Natural killer cell treated with Interleukin-12 subunit alpha and Interleukin-12 subunit beta and Interleukin-15 and Interleukin-18, amount 100 ng/mL, for 72 hours (primary cell): ENCODE results near the gene IGFBP5. TPM values are rescaled to one million over a fixed set of nuclear protein-coding genes. Genes with fewer than 3 reads are reported as not detected.

ENCODE experiments used
- ATAC-seq, 2 donors: fragments of 150-1000 bp; cut with Tn5 transposase in 1 of 2; sonication (Bioruptor Pico), chemical (Tn5 transposase) in 1 of 2; 2 replicates each; pipeline ENCODE4 v1.10.0; 2021
- DNase-seq: peaks from one replicate; pipeline ENCODE4 v3.0.0; 2022; ENCODE audit warnings: low spot score
- H3K27ac Mint-ChIP-seq, 2 donors: 1 replicate in 1 of 2; 2 replicates in 1 of 2; pipeline ENCODE4 v1.8.0; 2022; ENCODE audit warnings: mixed read lengths in 2 of 2, mild to moderate bottlenecking in 1 of 2, moderate library complexity in 1 of 2
- H3K27me3 Mint-ChIP-seq, 2 donors: 1 replicate in 1 of 2; 2 replicates in 1 of 2; pipeline ENCODE4 v1.8.0; 2022; ENCODE audit warnings: mixed read lengths in 2 of 2
- H3K36me3 Mint-ChIP-seq: one replicate; pipeline ENCODE4 v1.8.0; 2022; ENCODE audit warnings: mixed read lengths
- H3K4me1 Mint-ChIP-seq, 2 donors: 1 replicate in 1 of 2; 2 replicates in 1 of 2; pipeline ENCODE4 v1.8.0; 2022; ENCODE audit warnings: low read depth in 2 of 2, mixed read lengths in 2 of 2, mild to moderate bottlenecking in 1 of 2
- H3K4me3 Mint-ChIP-seq: one replicate; pipeline ENCODE4 v1.8.0; 2022; ENCODE audit warnings: mixed read lengths
- H3K9me3 Mint-ChIP-seq: 2 replicates; pipeline ENCODE4 v1.8.0; 2022; ENCODE audit warnings: mixed read lengths
- total RNA-seq, 2 donors: library from RNA; stranded (reverse); gene quantifications; one replicate each; pipeline ENCODE4 v1.2.3, GENCODE V29; 2022

IGFBP5 gene
- total RNA-seq, 2 donors from 2014 or later = 0.08 TPM; not detected in 1

DNA sequence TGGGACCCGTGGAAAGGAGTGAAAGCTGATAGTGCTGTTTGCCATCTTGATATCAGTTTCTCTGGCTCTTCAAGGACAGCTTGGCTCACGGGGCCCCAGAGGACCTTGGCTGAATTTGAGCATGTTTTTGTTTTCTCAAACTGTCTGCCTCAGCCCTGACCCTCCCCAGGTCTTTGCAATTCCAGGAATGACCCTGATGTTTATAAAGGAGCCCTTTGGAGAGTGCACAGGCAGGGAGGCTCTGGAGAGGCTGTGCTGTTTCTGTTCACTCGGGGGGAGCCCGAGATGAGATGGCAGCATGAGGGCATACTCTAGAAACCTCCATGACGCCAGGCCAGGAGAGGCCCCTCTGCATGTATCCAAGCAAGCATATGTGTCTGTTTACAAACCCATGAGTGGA is 45.8 kb downstream of the IGFBP5 start:
- H3K4me1 Mint-ChIP-seq = peaks cover 0 to 4% of the 10 kb centered on the region in 2 donors
- no peak overlapping the region for H3K27ac Mint-ChIP-seq
- peaks cover 3 to 7% of the 10 kb centered on the region in 2 donors for H3K27me3 Mint-ChIP-seq
- peak in 1 of 2 donors; percentile 17 for ATAC-seq
- no peak overlapping the region for H3K4me3 Mint-ChIP-seq
- no peaks in the 10 kb centered on the region for H3K9me3 Mint-ChIP-seq
- H3K36me3 Mint-ChIP-seq = no peaks in the 10 kb centered on the region
- DNase-seq = no peak

DNA sequence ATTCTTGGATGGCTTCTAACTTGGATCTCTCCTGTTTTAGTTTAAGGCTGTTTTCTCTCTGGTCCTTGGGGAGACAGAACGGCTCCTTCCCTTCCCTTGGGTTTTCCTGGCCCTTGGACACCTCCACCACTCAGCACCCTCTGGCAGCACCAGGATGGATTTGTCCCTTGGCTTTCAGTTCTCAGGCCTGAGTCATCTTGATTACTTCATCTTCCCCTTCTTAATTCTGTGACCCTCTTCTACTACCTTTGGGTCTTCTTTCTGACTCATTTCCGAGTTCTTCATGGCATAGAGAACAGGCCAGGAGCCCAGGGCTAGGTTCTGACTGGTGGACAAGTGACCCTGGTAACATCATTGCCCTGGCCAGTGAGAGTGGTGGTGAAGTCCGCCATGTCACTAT is 47.2 kb downstream of the IGFBP5 start:
- no peak for DNase-seq
- H3K4me1 Mint-ChIP-seq = no peaks in the 10 kb centered on the region
- no peak for ATAC-seq
- no peaks in the 10 kb centered on the region for H3K9me3 Mint-ChIP-seq
- no peak overlapping the region for H3K27ac Mint-ChIP-seq
- H3K4me3 Mint-ChIP-seq = no peak overlapping the region
- H3K36me3 Mint-ChIP-seq = no peaks in the 10 kb centered on the region
- peaks cover 3 to 7% of the 10 kb centered on the region in 2 donors for H3K27me3 Mint-ChIP-seq

DNA sequence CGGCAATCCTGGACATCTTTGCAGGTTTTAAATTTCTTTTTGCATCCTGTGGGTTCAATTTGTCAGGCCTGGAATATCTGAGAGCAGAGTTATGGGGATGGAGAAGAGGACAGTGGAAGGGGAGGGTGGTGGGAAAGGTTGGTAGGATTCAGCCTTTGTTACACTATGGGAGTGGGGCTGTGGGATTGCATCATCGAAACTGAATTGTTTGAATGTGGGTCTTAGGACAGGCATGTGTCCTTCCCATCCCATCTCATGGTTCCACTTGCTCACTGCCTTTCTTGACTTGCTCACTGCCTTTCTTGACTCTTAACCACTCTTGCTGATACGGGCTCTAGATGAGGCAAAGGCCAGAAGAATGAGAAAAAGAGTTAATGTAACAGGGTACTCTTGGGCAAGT is 49.2 kb downstream of the IGFBP5 start:
- DNase-seq (no peak), ATAC-seq (no peak)
- Mint-ChIP-seq H3K9me3 (no peaks in the 10 kb centered on the region), H3K4me1 (no peaks in the 10 kb centered on the region), H3K27me3 (peaks cover 1 to 3% of the 10 kb centered on the region in 2 donors), H3K27ac (no peak overlapping the region), H3K4me3 (no peak overlapping the region), H3K36me3 (no peaks in the 10 kb centered on the region)

DNA sequence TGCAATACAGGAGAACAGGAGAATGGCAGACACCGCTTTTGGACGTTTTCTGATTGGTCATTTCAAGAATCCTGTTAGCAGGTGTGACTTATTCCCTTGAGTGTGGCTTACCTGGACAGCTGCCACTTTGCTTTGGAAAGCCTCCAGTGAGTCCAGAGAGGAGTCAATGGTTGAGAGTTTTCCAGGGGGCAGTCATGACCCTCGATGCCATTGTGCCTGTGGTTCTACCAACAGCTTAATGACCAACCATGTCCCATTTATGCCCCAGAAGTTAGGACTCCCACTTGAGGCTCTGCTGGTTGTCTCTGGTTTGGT is 49.8 kb downstream of the IGFBP5 start:
- ATAC-seq (no peak), DNase-seq (no peak)
- Mint-ChIP-seq H3K4me3 (no peak overlapping the region), H3K27me3 (peaks cover 0 to 3% of the 10 kb centered on the region in 2 donors), H3K4me1 (no peaks in the 10 kb centered on the region), H3K27ac (no peak overlapping the region), H3K36me3 (no peaks in the 10 kb centered on the region), H3K9me3 (no peaks in the 10 kb centered on the region)

DNA sequence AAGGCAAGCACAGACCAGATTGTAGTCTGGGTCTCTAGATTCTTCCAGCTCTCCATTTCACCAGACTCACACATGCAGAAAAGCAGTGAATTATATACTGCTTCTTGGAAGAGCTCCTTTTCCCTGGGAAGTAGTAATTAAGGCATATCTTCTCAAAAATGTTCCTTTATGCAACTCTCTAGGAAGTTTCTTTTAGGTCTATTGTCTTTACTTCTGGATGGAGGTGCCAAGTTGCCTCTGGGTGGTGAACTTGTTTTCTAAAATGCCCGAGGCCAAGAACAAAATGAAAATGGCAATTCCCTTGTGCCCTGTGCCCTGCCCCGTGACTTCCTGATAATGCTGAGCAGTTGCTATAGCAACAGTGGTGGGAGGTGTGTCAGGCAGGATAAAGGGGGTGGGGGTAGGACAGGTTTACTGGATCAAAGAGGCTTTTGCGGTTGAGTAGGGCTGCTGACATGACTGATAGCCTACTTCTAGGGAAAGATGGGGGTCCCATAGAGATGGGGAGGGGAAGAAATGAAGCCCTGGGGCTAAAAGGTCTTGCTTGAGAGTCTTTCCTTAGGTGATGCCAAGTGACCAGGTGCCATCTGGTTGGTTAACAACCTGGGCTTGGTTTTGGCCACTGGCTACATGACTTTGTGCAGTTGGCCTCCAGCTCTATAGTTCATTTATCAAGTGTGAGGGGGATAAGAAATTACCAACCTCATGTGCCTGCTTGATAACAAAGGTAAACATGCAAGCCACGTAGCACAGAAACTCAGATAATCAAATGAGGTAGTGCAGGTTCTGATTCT is 50.3 kb downstream of the IGFBP5 start:
- no peaks in the 10 kb centered on the region for H3K9me3 Mint-ChIP-seq
- no peak for ATAC-seq
- DNase-seq = no peak
- H3K36me3 Mint-ChIP-seq = no peaks in the 10 kb centered on the region
- H3K27ac Mint-ChIP-seq = no peak overlapping the region
- no peak overlapping the region for H3K4me3 Mint-ChIP-seq
- H3K27me3 Mint-ChIP-seq = peaks cover 0 to 5% of the 10 kb centered on the region in 2 donors
- H3K4me1 Mint-ChIP-seq = no peaks in the 10 kb centered on the region

DNA sequence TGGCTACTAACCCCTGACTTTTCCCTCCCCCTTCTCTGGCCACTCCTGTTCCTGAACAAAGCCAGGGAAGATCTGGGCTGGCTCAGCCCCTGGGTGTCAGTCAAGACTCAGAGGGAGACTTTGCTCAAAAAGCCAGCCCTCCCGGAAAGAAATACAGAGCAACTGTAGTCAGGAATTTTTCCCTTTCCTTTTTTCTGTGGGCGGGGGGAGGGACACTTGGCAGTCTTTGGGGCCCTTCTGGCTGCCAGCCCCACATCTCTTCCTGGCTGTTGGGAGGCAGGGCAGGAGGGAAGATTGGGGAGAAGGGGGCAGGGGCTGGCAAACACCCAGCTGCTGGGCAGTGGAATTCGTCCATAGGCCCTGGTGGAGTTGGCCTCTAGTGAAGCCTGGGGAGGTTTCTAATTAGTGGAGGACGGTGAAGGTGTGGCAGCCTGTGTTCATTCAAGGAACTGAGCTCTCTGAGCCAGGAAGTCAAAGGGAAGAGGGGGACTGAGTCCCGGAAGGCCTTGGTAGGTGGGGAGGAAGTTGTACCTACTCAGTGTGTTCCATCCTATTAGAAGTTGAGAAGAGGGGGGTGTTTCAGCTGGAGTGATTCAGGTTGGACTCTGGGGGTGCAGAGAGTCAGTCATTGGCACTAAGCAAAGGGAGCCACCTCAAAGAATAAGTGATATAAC is 51.2 kb downstream of the IGFBP5 start:
- Mint-ChIP-seq H3K36me3 (no peaks in the 10 kb centered on the region), H3K9me3 (no peaks in the 10 kb centered on the region), H3K27me3 (peaks cover 0 to 8% of the 10 kb centered on the region in 2 donors), H3K27ac (no peak overlapping the region), H3K4me3 (no peak overlapping the region), H3K4me1 (no peaks in the 10 kb centered on the region)
- DNase-seq (no peak), ATAC-seq (no peak)

DNA sequence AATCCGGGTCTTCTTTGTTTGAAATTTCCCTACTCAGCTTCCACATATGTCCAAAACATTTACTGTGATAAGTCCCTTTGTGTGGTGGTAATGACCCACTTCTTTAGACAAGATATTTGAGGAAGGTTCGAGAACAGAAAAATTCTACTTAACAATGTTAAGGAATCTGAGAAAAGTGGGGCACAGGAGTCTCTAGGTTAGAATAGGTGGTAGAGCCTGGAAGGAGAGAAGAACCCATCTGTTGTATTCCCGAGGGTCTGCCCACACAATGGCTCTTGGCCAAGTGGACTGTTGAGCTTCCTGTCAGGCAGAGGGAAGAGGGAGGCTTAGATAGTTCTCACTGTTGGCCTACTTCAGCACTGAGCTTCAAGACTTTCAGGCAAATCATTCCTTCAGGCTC is 57.9 kb downstream of the IGFBP5 start:
- H3K27me3 Mint-ChIP-seq = peaks cover 39 to 45% of the 10 kb centered on the region in 2 donors
- H3K4me1 Mint-ChIP-seq = peaks cover 20 to 24% of the 10 kb centered on the region in 2 donors
- ATAC-seq (no peak), DNase-seq (no peak)
- no peak overlapping the region for H3K27ac Mint-ChIP-seq
- no peaks in the 10 kb centered on the region for H3K36me3 Mint-ChIP-seq
- H3K9me3 Mint-ChIP-seq = no peaks in the 10 kb centered on the region
- H3K4me3 Mint-ChIP-seq = no peak overlapping the region

DNA sequence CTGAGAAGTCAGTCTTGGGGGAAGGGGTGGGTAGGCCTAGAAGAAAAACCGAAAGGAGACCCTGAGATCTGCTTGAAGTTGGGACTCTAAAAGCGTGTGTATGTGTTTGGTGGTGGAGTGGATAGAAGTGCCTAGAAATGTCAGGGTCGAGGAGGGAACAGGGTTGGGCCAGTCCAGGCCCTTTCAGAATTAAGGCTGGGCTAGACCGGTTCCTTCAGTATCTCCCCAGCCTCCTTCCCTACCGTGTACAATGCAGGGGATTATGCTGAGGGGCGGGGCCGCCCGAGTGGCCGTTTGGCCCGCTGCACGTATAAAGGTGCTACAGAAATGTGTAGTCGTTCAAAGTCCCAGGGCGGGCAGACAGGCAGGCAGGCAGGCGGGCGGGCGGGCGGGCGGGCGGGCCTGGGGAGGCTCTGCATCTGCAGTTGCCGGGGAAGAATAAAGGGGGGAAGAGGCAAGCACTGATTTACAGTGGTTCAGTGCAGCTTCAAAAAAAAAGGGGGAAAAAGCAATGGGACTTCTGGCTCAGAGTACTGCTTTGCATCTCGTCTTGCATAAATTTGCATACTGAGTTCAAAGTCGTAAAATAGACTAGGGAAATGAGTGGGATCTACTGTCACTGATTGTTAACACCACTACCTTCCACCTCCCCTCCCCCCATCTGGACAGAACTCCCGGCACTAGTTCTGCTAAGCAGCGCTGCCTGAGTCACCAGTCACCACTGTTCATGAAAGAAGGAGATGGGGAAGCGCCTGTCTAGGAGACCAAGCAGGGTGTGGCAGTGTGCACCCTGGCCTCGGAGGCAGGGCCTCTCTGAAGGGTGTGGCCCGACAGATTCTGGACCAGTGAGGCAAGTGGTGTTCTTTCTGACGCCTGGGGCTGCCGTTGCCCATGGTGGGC is 58.5 kb downstream of the IGFBP5 start:
- Mint-ChIP-seq H3K27me3 (peaks cover 46 to 52% of the 10 kb centered on the region in 2 donors), H3K36me3 (no peaks in the 10 kb centered on the region), H3K27ac (no peak overlapping the region), H3K4me1 (peaks cover 20 to 24% of the 10 kb centered on the region in 2 donors), H3K4me3 (no peak overlapping the region), H3K9me3 (no peaks in the 10 kb centered on the region)
- ATAC-seq (no peak), DNase-seq (no peak)

DNA sequence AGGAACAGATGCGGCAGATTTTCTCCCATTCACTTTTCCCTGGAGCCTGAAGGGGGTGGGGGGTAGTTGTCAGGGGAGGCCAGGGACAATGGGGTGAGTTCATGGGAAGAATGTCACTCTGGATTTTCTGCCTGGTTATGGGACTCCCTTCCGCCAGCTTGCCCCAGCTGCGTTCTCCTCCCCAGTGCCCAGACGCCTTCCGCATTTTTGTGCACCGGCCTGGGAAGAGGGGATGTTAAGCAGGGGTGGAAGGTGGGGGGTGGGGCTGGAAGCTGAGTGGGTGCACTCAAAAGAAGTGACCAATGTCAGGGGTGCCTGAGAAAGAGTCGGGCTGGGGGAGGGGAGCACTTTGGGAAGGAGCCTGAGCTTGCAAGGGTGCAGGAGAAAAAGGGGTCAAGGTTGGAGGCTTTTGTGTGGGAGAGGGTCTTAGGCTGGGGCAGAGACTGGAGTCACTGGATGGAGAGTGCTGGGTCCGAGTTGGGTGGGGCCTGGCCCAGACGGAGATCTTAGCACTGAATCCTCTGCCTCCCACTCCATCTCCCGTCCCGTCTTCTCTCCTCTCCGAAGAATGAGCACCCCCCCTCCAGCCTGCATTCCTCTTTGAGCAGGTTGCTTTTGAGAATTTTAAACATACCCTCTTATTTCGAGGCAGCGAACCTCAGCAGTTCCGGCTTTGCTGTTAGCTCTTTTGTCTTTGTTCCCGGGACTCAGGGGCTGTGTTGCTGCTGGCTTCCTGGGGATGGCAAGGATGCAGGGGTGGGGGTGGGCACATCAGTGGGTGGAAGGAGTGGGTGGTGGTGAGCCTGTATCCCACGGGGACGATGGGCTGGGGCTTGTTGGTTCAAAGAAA is 59.4 kb downstream of the IGFBP5 start:
- H3K9me3 Mint-ChIP-seq = no peaks in the 10 kb centered on the region
- H3K27ac Mint-ChIP-seq = no peak overlapping the region
- ATAC-seq (no peak), DNase-seq (no peak)
- H3K36me3 Mint-ChIP-seq = no peaks in the 10 kb centered on the region
- H3K4me3 Mint-ChIP-seq = peak overlapping the region; percentile 50
- peaks cover 52 to 55% of the 10 kb centered on the region in 2 donors for H3K27me3 Mint-ChIP-seq
- peaks cover 20 to 24% of the 10 kb centered on the region in 2 donors for H3K4me1 Mint-ChIP-seq

DNA sequence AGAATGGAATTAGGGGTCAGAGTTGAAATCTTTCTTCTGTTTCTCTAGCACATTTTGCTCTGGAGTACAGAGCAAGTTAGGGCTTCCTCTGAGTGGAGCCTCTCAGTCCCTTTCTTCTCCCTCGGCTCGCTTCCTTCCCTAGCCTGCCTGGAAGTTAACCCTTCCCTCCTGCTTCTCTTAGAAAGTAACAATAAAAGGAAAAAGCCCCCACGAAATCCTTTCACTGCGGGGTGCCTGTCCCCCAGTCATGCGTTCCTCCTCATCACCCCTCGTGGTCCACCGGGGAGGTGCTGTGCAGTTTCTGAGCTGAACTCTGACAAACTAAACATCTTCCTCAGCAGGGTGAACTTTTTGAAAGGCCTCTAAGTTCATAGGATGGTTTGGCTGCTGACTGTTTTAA is 60.2 kb downstream of the IGFBP5 start:
- Mint-ChIP-seq H3K36me3 (no peaks in the 10 kb centered on the region), H3K4me3 (peak overlapping the region; percentile 50), H3K27me3 (peaks cover 52 to 58% of the 10 kb centered on the region in 2 donors), H3K4me1 (peaks cover 20 to 24% of the 10 kb centered on the region in 2 donors), H3K9me3 (no peaks in the 10 kb centered on the region), H3K27ac (no peak overlapping the region)
- DNase-seq (no peak), ATAC-seq (no peak)

DNA sequence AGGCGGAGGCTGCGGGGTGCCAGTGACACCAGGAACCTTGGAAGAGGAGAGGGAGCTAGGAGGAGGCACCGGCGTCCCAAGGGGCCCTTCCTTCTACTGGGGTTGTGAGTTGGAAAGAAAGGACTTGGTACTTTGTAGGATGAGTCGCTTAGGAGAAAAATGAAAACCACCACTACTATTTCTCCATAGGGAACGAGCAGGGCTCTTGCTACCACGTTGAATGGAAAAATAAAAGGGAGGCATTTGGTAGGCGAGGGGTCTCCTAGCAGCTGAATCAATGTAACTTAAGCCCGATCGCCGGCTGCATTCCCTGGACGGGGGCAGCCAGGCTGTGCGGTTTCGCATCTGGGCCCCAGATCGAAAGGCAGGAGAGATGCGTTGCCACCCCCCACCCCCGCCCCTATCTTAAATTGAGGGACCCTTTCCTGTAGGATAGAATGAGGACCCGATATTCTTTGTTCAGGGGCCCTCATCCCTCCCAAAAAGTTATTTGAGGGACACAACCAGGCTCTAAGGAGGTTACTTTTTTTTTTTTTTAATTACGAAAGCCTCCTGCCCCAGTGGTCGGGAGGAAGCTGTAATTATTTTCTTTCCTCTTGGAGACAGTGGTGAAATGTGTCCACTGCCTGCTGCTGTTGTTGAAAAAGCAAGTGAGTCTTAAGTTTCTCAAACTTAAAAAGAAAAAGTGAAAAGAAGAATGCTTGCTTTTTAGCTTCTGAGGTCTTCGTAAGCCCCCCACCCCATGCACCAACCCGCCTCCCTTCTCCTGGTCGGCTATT is 60.8 kb downstream of the IGFBP5 start:
- Mint-ChIP-seq H3K4me1 (peaks cover 20 to 24% of the 10 kb centered on the region in 2 donors), H3K27me3 (peaks cover 49 to 65% of the 10 kb centered on the region in 2 donors), H3K36me3 (no peaks in the 10 kb centered on the region), H3K4me3 (peak overlapping the region; percentile 68), H3K9me3 (no peaks in the 10 kb centered on the region), H3K27ac (no peak overlapping the region)
- DNase-seq (no peak), ATAC-seq (no peak)

DNA sequence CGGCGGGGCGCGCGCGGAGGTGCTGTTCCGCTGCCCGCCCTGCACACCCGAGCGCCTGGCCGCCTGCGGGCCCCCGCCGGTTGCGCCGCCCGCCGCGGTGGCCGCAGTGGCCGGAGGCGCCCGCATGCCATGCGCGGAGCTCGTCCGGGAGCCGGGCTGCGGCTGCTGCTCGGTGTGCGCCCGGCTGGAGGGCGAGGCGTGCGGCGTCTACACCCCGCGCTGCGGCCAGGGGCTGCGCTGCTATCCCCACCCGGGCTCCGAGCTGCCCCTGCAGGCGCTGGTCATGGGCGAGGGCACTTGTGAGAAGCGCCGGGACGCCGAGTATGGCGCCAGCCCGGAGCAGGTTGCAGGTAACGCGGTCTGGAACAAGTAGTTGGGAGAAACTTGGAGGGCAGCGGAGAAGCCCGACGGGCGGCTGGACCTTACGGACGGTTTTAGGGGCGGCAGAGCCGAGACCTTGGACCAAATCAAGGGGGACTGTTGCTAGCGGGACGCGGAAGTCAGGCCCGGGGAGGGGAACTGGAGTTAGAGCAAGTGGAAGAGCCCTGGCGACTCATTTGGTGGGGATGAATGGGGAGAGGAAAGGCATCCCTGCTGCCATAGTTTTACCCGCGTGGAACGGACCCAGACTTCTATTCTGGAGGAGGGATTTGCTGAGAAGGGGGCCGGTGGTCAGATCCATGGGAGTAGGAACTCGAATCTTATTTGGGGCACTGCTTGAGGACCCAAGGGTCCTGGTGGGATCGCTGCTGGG is 61.6 kb downstream of the IGFBP5 start:
- peak; percentile 45 to 63 for ATAC-seq
- no peak overlapping the region for H3K27ac Mint-ChIP-seq
- DNase-seq = no peak
- no peaks in the 10 kb centered on the region for H3K36me3 Mint-ChIP-seq
- peaks cover 49 to 67% of the 10 kb centered on the region in 2 donors for H3K27me3 Mint-ChIP-seq
- H3K4me3 Mint-ChIP-seq = peak overlapping the region; percentile 68
- no peaks in the 10 kb centered on the region for H3K9me3 Mint-ChIP-seq
- peaks cover 20 to 24% of the 10 kb centered on the region in 2 donors for H3K4me1 Mint-ChIP-seq
